GM21447 (cell line): ENCODE measurements around the gene EFNA4.
A peak's percentile ranks its signal among the peaks of the same experiment; 100 is the strongest.

ENCODE experiments used
- ATAC-seq: cut with Tn5 transposase; IDR thresholded peaks from one replicate; pipeline ENCODE4 v1.9.1; 2021; ENCODE audit not compliant: unreplicated experiment

EFNA4 gene

DNA sequence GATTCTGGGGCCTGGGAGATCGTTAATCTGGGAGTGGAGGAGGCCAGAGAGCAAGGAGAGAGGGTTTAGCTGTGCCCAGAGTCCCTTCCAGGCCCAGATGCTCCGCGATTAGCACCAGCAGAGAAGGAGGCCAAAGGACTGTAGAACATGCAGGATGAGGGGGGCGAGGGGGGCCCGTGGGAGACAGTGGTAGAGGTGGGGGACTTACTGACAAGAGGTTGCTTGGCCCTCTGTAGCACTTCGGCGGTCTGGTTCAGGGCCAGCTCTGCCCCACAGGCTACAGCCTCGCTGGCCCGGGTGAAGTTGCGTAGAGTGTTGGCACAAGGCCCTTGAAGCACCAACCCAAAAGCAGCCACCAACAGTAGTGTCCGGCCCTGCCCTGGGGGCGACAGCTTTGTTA is 30.7 kb upstream of the EFNA4 start:
- ATAC-seq, result no peak

DNA sequence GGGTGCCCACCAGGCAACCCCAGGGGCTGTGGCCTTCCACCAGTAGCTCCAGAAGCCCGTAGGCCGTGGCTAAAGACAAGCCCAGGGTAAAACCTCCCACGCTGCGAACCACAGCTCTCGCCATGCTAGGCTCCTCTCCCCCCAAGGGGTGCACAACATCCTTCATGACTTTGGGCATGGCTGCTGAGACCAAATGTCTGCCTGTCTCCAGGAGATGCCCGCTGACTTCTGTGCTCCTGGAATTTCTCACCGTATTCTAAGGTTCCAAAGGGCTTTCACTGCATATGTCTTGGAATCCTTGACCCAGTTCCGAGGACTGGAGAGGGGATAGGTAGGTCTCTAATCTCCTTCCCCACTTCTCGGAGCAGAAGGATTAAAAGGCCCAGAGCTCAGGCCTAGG is 30.0 kb upstream of the EFNA4 start, which contains the start of the genes DCST1 and DCST2:
Gene DCST1 (plus strand): TSS at position 301 of the 400 bp plus-strand sequence. CDS start 213 bp downstream, outside the sequence.
Gene DCST2 (minus strand): TSS at position 258 of the 400 bp plus-strand sequence. CDS start 80 bp downstream, at position 178.
- ATAC-seq, result no peak

DNA sequence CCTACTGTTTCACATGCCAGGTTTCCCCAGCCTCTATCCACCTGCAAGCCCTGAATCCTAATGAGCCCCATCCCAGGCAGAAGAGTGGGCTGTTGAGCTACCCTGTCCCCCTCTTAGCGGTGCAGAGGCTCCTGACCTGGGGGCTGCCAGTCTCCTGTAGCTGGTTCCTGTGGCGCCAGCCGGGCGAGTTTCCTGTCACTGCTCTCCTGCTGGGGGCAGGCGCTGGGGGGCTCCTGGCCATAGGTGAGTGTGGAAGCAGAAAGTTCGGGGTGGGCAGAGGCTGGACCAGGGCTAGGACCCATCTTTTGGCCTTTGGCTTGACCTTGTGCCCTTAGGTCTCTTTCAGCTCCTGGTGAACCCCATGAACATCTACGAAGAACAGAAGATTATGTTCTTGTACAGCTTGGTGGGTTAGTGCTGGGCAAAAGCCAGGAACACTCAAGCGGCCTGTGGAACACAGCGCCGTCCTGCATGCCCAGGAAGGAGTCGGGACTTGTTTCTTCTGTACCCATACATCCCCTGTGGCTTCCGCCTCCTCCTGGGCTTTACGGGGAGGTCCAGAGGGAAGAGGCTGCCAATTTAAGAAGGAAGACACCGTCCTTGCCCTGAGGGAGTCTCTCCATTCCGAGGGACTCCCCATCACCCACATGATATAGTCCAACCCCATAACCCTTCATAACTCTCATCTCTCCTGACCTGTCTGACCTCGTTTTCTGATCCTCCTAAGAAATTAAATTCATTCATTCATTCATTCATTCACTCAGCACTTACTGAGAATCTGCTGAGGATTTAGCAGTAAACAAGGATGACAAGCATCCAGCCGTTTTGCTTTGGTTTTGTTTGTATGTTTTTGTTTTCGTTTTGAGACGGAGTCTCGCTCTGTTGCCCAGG is 29.0 kb upstream of the EFNA4 start:
- no peak for ATAC-seq

DNA sequence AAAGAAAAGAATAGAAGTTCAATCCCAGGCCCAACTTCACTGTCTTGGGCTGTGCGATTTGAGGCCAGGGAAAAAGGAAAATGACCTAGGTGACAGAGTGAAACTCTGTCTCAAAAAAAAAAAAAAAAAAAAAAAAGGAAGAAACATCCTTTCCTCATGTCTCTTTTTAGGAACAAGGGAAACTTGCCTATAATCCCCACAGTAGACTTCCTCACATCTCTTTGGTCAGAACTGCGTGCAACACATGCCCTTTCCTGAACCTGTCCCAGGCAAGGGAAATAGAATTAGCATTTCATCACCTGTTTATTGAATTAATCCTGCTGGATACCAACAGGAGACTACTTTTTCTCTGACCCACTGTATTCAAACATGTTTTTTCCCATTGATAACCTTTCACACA is 27.6 kb upstream of the EFNA4 start:
- no peak for ATAC-seq

DNA sequence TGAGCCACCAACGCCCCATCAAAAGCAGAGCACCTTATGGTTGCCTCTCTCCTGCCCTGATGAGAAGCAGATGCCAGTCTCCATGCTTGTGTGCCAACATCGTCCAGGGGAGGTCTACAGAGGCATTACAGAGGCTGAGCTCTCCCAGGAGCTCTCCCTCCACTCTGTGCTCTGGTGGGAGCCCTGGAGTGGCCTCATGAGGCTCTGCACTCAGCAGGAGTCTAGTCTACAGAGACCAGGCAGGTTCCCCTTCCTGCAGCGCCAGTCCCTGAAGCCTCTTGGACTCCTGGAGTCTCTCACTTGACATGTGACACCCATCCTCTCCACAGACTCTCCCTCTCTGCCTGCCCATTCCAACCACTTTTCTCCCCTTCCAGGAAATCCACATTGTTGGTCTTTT is 26.5 kb upstream of the EFNA4 start:
- ATAC-seq, result no peak

DNA sequence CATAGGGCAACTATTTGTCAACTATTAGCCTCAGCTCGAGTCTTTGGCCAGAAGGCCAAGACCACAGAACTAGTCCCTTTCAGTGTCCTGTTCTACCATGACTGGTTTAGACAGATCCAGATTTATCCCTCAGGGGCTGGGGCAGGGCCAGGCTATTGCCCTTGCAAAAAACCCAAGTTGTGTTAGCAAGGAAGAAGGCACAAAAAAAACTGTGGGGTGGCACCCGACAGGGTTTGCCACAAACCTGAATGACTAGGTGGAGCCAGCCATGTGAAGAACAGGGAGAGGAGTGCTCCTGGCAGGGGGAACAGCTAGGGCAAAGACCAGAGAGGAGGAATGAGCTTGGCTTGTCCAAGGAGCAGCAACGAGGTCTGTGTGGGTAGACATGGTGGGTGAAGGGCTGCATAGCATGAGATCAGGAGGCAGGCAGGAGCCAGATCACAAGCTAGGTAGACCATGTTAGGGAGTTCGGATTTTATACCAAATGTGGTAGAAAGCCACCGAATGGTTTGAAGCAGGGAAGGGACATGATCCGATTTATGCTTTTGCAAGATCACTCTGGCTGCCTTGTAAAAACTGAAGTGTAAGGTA is 25.6 kb upstream of the EFNA4 start:
- no peak for ATAC-seq

DNA sequence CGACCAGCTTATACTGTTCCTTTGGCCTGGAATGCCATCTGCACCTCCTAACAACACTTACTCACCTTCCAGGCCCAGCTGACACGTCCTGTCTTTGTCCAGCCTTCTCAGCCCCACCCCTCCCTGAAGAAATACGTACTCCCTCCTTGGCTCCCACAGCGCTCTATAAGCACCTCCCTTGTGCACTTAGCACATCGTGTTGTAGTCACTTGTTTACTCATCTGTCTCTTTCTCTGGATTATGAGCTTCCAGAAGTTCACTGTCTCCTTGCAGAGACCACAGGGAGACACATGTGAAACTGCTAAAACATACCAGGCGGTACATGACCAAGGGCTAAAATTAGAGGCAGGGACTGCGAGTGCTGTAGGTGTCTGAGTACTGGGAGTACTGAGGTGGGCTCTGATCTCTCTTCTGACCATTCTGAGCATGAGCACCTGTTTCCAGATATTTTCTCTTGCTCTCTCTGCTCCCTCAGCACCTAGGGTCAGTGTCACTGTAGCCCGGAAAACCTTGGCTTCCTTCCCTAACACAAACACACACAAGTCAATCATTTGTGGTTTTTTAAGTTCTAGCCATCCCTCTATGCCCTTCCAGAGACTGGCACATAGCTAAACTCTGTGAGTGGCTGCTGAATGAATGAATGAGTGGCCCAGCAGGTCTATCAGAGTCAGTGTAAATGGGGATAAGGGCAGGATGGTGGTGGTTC is 24.8 kb upstream of the EFNA4 start:
- no peak for ATAC-seq

DNA sequence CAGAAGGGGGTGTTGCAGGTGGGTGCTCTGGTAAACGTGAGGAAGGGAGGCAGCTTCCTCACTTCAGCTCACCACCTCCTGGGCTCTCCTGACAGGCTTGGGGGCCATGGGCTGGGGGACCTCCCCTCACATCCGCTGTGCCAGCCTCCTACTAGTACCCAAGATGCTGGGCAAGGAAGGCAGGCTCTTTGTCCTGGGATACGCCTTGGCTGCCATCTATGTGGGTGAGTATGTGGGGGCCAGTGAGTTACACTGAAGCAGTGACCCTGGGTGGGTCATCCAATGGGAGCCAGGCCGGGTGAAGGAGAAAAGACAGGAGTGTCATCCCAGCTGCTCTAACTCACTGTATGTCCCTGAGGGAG is 24.3 kb upstream of the EFNA4 start:
- no peak for ATAC-seq

DNA sequence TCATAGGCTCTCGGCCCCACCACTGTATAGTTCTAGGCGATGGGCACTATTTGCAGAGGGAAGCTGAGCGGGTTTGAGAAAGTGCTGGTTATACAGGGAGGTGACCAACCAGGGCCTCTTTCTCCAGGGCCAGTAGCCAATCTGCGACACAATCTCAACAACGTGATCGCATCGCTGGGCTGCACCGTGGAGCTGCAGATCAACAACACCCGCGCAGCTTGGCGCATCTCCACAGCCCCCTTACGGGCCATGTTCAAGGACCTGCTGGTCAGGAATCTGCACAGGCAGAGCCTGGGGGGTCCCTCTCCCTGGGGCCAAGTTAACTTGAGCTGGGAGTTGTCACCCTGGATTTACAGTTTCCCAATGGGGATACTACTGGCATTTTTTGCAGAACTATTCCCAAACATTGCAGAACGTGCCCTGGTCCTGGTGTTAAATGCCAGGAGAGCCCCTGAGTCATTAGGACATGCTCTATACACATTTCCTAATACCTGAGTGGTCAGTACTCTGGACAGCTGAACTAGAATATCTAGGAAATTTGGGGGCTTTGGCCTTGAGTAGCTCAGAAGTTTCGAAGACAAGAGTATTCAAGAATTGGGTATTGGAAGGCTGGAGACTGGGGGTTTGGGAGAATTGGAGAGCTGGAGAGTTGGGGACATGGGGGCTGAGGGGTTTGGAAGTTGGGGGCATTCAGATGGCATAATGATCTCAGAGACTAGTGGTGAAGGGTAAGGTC is 23.0 kb upstream of the EFNA4 start:
- ATAC-seq, result no peak

DNA sequence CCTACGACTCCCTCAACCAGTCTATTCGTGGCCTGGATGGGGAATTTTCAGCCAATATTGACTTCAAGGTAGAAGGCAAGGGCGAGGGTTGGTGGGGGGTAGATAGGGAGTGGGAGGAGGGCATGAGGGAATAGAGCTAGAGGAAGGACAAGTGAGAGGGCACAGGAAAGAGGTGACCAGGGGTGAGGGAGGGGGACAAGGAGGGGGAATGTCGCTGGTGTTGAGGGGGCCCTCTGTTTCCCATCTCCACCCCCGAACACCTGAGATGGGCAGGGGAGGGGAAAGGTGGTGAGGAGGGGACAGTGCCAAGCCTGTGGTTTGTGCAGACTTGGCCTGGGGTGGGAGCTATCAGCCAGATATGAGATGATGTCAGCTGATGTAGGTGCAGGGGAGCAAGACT is 20.8 kb upstream of the EFNA4 start:
- no peak for ATAC-seq

DNA sequence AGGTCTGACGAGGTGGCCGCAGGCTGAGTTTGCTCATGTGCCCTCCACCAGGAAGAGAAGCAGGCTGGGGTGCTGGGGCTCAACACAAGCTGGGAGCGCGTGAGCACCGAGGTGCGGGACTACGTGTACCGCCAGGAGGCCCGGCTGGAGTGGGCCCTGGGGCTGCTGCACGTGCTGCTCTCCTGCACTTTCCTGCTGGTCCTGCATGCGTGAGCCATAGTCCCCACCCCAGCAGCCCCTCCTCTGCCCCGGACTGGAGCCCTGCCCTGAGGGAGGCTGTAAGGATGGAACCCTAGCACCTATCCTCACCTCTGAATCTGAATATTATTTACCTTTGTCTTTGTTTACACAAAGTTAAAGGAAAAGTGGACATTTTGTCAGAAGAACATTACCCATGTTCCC is 20.2 kb upstream of the EFNA4 start:
- no peak for ATAC-seq

DNA sequence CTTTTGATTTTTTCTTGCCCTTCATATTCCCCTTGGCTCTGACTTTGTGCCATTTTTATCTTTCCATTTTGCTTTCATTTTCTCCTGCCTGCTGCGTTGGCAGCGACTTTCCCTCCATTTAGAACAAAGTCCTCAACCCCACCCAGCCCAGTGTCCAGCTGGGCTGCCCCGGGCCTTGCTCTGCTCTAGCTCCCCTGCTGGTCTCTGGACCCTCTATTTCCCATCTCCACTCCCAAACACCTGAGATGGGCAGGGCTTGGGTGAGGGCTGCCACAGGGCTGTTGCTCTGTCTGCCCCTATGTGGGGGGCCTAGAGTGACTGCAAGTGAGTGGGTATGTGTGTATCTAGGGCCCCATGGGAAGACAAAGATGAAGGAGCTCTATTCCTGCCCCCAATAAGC is 19.7 kb upstream of the EFNA4 start:
- no peak for ATAC-seq

DNA sequence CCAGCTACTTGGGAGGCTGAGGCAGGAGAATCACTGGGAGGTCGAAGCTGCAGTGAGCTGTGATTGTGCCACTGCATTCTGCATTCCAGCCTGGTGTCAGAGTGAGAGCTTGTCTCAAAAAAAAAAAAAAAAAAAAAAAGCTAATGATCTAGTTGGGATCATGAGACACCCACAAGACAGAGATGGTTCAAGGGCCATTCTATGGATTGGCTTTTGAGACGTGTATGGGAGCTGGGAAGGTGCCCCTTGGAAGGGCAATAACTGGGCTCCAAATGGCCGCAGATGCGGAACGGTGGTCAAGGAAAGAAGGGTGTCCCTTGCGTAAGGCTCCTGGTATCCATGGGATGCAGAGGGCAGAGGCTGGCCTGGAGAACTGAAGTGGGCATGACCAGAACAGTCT is 19.2 kb upstream of the EFNA4 start:
- ATAC-seq, result no peak

DNA sequence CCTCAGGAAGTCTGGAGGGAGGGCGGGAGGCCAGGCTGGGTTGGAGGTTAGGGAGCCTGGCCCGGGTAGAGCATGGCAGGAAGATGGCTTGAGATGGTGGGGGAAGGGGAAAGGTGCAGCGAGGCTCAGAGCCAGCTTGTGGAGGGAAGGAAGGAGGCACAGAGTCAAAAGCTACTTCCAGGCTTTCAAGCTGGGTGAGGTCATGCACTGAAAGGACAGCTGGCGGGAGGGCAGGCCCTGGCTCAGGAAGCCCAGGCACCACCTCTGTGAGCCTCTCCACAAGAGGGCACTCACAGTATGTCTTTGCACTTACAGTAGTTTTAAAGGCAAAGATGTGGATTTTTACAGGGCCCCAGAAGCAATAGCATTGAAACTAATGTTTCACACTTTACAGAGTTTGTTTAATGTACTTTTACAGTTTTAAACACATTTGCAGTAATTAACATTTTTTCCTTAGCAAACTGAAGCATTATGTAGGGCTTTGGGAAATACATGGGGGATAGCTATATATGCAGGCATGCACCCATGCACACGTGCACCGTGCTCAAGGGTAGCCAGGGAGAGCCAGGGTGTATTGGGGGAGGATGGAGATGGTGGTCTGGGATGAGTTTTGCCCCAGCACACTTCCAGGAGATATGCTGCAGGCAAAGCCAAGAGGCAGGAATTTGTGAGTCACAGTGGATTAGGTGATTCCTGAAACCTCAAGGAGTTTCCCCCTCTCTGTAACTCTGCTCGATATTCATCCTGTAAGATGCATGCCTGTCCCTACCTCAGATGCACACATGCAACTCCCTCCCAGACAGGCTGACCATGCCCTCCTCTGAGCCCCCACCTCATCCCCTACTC is 18.5 kb upstream of the EFNA4 start:
- ATAC-seq, result no peak

DNA sequence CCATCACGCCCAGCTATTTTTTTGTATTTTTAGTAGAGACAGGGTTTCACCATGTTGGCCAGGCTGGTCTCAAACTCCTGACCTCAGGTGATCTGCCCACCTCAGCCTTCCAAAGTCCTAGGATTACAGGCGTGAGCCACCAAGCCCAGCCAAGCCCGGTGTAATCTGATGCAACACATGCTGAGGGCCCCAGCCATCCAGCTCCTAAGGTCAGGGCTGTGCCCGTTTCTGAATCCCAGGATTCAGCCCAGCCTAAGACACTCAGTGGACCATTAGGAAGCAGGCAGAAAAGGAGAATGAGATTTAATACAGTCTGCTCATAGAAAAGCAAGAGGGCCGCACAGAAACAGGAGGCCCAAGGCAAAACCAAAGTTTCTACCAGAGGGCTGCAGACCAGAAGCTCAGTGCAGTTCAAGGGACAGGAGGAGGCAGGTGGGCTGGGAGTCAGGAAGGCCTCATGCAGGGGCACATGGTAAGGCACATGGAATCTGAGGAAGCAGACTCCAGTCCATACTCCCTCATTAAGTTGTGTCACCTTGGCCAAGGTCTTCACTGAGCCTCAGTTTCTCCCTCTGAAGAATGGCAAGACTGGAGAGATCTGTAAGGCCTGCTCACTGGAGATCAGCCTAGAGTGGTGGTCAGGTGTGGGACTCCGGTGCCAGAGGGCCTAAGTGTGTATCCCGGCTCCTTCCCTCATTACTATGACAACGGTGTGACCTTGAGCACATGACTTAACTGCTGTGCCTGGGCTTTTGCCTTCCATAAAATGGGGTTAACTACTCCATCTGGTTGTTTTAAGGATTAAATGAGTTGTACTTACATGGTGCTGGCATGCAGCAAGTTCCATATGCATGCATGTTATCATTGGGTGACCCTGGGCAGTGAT is 14.8 kb upstream of the EFNA4 start:
- no peak for ATAC-seq

DNA sequence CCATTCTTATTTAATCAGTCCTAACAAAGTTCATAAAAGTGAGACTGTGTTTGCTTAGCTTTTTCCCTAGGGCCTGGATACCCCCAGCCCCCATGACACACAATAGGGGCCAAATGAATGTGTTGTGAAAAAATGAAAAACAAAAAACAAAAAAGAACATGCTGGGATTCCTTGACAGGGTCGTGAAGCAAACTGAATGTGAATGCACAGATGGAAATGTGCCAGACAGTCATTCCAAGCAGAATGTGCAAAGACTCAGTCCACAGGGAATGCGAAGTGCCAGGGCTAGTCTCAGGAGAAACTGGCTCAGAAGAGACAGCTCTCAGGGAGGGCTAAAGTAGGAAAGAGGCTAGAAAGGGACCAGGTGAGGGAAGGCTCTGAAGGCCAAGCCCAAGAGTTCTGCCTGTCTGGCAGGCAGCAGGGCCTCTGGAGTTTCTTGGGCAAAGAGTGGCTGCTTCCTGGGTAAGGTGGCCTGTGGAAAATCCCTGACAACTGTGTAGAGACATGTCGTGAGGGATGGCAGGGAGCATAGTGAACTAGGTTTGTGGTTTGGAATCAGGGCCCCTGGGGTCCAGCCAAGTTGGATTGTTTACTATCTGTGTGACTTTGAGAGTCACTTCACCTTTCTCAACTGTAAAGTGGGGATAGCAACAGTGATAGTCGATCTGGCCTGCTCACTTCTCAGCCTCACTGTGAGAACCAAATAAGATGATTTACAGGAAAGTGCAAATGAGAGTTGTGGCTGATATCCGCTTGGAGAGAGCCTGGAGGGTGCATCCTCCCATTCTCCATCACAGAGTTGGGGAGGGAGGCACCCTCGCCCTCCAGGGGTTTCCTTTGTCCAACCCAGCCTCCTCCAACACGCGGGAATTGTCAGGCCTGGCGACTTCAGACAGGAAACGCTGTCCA is 13.6 kb upstream of the EFNA4 start:
- ATAC-seq, result no peak

DNA sequence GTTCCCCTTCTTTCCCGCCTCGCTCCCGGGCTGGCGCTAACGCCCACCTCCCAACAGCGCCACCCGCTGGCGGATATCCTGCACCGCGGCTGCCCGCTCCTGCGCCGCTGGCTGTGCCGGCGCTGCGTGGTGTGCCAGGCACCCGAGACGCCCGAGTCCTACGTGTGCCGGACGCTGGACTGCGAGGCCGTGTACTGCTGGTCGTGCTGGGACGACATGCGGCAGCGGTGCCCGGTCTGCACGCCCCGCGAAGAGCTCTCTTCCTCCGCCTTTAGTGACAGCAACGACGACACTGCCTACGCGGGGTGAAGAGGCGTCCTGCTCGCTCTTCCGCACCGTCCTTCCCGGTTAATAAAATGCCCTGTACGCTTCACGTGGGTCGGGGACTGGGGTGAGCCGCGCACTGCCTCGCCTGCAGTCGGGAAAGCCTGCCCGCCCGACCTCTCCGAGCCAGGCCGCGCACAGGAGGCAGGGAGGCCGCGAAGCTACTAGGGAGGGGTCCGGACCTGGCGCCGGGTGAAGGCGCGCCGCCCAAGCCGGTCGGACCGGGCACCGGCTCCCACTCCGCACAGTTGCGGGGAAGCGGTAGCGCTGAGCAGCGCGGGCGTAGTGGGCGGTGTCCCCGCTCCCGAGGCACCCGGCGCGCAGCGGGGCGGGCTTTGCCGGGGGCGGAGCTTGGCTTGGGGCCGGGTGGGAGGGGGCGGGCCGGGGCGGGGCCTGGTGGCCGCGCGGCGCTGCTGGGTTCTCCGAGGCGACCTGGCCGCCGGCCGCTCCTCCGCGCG is 12.8 kb upstream of the EFNA4 start, which contains the start of gene ADAM15:
Gene ADAM15 (plus strand): TSS at position 757 of the 782 bp plus-strand sequence. CDS start 71 bp downstream, outside the sequence.
- peak; percentile 49 for ATAC-seq
